IPS DF 4.7 (cell line): ENCODE measurements around the gene ERBB2.

Source experiments
- DNase-seq: peaks from one replicate; pipeline ENCODE4 v3.0.0-alpha.2; 2013; ENCODE audit warnings: low spot score; ENCODE audit errors: extremely low read depth

Gene ERBB2

DNA sequence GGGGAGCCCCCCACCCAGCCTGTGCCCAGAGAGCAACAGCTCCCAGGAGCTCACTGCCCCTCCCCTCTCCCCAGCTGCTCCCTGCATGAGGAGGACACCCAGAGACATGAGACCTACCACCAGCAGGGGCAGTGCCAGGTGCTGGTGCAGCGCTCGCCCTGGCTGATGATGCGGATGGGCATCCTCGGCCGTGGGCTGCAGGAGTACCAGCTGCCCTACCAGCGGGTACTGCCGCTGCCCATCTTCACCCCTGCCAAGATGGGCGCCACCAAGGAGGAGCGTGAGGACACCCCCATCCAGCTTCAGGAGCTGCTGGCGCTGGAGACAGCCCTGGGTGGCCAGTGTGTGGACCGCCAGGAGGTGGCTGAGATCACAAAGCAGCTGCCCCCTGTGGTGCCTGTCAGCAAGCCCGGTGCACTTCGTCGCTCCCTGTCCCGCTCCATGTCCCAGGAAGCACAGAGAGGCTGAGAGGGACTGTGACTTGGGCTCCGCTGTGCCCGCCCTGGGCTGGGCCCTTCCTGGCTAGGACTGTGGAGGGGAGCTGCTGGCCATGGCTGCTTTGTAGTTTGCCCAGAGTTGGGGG, 34.1 kb upstream of the ERBB2 start:
- DNase-seq, result no peak

DNA sequence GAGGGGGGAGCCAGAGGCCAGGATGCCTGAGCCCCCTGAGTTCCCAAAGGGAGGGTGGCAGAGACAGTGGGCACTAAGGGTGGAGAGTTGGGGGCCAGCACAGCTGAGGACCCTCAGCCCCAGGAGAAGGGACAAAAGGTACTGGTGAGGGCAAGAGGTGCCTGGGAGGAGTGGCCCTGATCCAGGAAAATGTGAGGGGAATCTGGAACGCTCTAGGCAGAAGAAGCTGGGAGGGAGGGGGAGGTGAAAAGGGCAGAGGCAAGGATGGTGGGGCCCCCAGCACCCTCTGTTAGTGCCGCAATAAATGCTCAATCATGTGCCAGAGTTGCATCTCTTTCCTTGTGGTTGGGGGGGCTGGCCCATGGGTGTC, 33.6 kb upstream of the ERBB2 start:
- DNase-seq, result no peak

DNA sequence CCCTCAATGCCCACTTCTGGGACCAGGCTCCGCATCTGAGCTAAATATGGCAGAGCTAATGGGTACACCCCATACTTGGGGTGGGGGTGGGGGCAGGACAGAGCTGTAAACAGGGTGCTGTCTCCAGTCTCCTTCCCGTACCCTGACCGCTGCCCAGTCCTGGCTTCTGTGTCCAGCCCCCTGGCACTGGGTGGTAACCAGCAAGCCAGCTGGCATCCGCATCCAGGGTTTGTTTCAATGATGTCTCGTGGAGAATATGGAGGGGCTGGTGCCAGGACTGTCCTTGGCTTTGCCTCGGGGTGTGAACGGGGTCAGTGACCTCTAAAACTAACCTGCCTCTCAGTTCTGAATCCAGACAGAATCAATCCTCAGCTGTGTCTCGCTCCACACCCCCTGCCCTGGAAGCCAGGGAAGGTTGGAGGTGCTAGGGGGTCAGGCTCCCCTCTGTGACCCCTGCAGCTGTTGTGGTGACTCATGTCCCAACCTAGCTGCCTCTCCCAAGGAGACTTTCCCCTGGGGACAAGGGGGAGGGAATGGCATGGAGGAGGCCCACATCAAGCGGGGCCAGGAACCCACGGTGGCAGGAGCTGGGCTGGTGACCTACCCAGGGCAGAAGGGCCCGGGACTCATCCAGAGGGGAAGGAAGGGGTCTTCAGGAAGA, 33.1 kb upstream of the ERBB2 start:
- DNase-seq, result no peak

DNA sequence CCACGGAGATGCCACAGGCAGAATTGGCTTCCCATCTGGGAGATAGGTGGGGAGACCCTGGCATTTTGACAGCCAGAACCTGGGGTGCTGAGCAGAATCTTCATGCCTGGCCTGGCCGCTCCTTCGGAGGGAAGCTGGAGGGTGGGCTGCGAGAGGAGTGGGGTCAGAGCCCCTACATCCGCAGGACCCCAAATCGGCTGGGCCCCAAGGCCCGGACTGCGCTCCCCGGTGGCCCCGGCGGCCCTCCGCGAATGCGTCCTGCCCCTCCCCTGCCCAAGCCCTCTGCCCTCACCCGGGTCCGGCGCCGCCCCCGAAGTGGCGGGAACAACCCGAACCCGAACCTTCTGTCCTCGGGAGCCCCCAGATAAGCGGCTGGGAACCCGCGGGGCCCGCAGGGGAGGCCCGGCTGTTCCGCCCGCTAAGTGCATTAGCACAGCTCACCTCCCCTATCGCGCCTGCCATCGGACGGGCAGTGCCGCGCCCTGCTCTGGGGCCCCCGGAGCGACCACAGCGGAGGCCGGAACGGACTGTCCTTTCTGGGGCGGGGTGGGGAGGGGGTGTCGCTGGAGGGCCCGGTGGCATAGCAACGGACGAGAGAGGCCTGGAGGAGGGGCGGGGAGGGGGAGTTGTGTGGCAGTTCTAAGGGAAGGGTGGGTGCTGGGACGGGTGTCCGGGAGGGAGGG, 32.5 kb upstream of the ERBB2 start:
- no peak for DNase-seq

DNA sequence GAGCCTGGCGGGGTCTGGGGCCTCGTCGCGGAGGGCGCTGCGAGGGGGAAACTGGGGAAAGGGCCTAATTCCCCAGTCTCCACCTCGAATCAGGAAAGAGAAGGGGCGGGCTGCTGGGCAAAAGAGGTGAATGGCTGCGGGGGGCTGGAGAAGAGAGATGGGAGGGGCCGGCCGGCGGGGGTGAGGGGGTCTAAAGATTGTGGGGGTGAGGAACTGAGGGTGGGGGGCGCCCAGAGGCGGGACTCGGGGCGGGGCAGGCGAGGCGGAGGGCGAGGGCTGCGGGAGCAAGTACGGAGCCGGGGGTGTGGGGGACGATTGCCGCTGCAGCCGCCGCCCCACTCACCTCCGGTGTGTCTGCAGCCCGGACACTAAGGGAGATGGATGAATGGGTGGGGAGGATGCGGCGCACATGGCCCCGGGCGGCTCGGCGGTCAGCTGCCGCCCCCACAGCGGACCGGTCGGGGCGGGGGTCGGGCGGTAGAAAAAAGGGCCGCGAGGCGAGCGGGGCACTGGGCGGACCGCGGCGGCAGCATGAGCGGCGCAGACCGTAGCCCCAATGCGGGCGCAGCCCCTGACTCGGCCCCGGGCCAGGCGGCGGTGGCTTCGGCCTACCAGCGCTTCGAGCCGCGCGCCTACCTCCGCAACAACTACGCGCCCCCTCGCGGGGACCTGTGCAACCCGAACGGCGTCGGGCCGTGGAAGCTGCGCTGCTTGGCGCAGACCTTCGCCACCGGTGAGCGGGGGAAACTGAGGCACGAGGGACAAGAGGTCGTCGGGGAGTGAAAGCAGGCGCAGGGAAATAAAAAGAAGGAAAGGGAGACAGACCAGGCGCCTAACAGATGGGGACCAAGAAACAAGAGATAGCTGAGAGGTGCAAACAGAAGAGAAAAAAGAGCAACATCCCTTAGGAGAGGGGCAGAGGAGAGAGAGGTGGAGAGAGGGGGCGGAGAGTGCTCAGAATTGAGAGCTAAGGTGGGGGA, 31.6 kb upstream of the ERBB2 start, which contains the start of gene PNMT:
Gene PNMT (plus strand): TSS at position 509 of the 980 bp plus-strand sequence. CDS start 23 bp downstream, at position 532.
- DNase-seq, result no peak

DNA sequence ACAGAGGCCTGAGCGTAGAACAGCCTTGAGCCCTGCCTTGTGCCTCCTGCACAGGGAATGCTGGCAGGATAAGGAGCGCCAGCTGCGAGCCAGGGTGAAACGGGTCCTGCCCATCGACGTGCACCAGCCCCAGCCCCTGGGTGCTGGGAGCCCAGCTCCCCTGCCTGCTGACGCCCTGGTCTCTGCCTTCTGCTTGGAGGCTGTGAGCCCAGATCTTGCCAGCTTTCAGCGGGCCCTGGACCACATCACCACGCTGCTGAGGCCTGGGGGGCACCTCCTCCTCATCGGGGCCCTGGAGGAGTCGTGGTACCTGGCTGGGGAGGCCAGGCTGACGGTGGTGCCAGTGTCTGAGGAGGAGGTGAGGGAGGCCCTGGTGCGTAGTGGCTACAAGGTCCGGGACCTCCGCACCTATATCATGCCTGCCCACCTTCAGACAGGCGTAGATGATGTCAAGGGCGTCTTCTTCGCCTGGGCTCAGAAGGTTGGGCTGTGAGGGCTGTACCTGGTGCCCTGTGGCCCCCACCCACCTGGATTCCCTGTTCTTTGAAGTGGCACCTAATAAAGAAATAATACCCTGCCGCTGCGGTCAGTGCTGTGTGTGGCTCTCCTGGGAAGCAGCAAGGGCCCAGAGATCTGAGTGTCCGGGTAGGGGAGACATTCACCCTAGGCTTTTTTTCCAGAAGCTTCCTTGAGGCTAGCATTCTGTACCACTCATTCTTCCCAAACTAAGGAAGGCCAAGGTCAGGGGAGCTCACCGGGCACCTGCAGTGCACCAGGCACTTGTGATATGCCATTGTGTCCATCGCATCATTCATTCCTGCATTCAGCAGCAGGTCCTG, 29.7 kb upstream of the ERBB2 start:
- DNase-seq, result no peak

DNA sequence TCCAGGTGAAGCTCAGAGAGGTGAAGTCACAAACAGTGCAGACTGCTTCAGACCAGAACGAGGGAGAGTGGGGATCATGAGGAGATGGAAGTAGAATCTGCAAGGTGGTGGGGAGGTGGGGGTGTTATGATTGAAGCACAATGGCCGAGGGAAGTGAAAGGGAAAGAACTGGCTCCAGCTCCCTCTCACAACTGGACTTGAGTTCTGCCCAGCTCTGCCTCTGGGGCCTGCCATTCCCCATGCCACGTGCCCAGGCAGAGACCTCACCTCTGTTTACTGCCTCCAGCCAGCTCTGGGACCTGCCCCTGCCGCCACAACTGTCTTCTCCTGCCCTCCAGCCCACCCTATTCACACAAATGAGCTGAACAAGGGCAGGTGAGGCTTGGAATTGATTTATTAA, 29.1 kb upstream of the ERBB2 start:
- no peak for DNase-seq

DNA sequence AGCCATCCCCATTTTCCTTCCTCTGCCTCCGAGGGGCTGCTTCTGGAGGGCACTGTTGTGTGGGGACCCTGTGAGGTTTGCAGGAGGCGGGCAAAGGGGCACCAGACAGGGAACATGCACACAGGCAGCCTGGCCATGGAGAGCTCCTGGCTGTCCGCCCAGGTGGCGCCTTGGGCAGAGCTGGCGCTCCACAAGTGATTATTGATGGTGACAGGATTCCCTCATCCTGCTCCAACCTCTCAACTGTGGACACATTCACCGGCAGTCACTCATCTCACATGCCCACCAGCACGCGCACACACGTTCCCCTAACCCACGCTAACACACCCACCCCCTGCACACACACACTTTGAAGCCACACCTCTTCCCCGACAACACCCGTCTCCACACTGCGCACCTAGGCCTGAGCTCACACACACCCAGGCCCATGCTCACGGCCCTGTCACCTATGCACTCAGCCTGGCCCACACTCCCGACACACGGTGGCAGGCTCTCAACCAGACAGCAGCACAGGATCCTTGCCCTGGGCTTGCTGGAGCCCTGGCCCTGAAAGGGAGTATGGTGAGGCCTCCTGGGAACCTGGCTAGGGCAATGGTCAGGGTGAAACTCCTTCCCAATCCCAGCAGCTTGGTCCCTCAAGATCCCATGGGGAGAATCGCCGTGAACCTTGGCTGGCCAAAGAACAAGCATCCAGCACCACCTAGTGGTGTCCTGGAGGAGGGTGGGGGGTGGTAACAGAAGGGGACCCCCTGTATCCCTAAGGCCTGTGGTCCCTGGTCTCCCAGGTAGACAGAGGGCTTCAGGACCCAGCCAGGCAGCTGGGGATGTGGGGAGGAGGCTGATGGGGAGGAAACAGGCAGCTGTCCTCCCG, 28.0 kb upstream of the ERBB2 start:
- no peak for DNase-seq

DNA sequence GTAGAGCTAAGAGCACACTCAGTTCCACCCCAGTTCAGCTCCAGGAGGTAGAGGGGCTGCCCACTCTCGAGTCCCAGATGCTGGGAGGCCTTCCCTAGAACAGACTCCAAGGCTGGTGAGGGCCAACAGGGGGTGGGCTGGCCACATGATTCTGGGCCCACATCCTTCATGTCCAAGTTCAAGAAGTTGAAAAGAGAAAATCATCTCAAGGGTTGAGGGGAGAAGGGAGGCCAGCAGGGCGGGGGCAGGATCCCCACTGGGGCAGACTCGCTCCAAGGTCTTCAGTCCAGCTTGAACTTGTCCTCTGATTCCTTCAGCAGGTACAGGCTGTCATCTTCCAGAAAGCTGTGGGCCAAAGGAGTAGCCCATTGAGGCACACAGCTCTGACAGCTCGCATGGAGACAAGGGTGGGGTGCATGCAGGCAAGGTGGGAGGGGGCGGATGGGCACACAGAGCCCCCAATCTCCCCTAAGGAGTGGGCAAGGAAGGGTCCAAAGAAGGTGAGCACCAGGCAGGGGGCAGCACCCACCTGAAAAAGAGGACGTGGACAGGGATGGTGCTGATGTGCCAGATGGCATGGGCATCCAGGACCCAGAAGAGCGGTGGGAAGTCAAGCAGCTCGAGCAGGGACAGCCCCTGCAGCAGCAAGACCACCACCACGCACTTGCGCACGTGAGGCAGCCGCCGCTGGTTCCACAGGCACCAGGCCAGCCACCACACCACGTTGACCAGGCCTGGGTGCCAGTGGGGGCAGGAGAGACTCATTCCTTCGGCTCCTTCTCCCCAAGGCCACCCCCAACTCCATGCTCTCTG, 27.1 kb upstream of the ERBB2 start:
- DNase-seq, result no peak

DNA sequence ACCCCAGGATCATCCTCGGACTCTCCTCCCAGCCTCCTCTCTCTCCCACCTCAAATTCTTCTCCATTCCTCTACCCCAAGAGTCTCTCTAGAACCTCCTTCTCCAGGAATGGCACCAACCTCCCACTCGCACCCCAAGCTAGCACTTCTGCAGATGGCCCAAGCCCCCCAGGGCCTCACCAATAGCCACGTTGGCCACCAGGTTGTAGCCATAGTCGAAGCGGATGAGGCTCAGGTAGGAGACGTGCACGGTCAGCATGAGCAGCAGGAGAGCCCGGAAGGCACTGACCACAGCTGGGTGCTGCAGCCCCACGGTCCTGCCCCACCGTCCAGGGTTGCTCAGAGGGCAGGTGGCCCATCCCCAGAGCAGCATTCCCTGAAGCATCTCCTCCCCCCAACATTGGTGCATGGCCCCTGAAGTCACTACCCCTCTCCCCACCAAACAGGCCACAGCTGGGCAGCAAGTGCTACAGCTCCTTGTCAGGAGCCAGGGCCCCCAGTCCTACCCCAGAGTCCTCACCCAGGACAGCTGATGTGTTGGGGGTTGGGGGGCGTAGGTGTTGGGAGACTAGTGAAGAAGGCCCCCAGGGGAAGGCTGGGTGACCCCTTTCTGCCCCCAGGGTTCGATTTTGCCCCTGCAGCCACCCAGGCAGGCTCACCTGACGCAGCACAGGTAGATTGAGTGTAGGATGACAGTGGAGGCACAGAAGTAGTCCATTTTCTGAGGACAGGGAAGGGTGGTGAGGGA, 26.4 kb upstream of the ERBB2 start:
- DNase-seq, result no peak

DNA sequence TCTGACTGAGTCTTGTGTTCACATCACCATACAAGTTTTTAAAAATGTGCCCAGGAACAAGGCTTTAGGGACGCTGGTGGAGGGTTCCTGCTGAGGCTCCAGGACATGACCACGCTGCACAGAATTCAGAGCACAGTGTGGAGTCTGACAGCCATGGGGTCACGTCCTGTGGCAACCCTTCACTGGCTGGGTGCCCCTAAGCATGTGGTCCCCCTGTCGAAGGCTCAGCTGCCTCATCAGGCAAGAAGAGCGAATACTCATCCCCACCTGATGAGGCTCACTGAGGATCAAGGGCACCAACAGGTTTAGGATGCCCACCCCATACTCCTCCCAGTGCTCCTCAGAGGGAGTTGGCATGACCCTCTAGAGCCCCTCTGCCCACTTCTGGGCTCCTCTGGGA, 25.7 kb upstream of the ERBB2 start:
- no peak for DNase-seq

DNA sequence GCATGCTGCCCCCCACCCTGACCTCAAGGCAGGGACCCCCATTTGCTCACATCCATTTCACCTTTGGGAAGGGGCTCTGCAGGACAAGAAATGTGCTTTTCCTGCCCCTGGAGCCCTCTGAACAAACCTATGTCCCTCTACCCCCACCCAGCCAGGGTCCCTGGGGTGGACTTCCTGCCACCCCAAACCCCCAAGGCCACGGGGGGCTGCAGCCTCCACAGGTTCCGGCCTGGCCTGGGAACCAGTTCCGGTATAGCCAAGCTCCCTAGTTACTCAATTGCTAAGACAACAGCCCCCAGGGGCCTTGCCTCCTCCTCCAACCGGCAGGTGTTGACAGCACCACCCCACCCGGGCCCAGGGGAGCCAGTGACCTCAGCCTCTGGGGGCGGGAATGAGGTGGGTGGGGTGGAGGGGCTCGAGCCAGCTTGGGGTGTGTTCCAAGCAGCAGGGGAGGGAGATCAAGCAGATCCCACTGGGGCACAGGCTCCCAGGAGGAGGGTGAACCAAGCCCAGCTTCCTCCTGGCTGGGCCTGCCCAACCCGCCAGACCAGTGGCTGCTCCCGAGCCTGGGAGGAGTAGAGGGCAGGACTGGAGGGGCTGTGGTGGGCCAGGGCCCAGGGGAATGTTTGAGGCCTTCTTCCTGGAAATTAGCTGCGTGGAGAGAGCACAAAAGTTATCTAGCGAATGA, 25.0 kb upstream of the ERBB2 start:
- no peak for DNase-seq

DNA sequence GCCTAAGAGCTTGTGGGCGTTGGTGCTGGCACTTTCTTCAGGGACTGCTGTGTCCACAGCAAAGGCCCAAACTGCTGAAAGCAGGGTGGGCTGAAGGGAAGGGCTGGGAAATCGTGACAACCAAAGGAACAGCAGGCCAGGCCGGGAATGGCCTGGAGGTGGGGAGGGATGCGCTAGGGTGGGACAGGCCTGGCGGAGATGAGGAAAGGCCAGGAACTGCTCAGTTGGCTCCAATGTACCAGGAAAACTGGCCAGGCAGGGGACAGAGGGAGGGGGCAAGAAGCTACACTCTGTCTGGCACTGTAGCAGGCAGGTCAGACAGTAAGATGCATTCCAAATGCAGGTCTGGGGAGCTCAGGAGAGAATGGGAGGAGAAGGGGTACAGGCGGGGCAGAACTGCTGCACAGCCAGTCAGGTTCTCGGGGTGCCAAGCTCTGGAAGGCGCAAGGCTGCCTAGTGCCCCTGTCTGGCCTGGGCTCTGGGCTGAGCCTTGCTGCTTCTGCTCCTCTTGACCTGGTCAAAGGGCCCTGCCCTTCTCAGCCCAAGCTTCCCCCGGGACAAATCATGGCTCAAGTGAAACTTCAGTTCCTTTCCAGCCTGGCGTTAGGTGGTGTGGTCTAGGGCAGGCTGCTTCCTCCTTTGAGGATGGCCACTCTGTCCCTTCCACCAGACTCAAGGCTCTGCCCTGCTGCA, 24.3 kb upstream of the ERBB2 start:
- DNase-seq, result no peak

DNA sequence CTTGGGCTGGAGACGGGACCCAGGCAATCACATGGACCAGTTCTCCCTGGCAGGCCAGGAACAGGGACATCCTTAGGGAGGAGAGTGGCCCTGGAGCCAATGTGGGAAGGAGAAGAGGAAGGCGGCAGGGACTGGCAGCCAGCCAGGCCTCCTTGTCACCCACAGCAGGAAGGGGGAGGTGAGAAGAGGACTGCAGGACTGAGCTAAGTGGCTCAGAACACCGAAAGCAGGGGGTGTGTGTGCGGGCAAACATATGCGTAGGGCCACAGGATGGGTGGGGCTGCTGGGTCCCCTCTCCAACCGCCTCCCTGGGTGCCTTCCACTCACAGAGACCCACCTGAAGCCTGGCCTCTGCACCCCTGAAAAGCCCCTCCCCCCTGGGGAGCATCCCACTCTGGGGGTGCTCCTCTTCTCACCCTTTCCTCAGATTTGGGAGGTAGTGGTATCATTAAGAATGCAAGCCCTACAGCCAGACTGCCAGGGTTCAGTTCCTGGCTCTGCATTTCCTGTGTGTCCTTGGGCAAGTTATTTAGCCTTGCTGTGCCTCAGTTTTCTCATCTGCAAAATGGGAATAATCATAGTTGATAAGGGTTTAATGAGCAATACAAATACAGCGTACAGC, 23.6 kb upstream of the ERBB2 start:
- no peak for DNase-seq

DNA sequence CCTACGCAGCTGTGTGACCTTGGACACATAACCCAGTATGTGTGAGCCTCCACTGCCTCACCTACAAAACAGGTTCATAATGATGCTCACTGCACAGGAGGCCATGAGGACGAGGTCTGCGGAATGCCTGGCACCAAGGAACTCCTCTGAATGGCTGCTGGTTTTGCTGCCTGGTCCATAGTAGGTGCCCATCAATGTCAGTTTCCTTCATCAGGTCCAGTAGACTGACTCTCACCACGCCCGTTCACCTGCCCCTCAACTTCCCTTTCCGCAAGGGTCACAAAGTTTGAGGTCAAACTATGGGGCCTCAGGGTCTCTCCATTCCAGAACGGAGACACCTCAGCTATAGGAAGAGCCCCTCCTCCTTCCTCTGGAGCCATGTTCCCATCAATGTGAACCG, 22.8 kb upstream of the ERBB2 start:
- DNase-seq, result no peak

DNA sequence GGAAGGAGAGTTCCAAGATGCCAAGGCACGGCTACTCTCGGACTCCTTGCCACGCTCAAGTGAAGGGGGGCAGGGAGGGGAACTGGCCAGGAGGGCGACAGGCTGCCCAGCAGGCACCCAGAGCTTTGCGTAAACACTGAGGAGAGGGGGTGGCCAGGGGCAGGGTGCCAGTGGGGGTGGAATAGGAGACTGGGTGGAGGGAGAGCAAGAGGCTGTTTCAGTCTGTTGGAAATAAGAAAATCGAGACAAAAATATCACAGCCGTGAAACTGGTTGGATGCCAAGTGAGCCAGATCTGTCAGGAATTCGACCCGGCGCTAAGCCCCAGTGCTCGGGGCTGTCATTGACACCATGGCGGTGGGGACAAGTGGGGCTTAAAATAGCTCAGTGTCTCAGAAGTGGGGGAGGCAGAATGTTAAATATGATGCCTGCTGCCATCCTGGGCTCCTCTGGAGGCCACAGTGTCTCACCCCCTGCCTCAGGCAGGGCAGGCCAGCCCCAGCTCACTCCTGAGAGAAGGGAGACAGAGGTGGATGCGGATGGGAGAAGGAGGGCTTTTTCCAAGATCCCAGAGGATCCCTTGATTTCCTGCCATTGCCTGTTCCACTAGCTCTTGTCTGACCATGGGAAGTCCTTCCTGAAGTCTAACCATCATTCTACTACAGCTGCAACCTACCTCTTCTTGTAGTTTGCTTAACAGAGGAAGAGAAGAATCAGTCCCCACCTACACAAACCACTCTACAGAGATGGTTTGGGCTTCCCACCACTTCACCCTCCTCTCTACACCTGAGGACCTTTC, 22.1 kb upstream of the ERBB2 start:
- DNase-seq, result no peak
